ENCODE data around the gene GRPEL1.

DNA sequence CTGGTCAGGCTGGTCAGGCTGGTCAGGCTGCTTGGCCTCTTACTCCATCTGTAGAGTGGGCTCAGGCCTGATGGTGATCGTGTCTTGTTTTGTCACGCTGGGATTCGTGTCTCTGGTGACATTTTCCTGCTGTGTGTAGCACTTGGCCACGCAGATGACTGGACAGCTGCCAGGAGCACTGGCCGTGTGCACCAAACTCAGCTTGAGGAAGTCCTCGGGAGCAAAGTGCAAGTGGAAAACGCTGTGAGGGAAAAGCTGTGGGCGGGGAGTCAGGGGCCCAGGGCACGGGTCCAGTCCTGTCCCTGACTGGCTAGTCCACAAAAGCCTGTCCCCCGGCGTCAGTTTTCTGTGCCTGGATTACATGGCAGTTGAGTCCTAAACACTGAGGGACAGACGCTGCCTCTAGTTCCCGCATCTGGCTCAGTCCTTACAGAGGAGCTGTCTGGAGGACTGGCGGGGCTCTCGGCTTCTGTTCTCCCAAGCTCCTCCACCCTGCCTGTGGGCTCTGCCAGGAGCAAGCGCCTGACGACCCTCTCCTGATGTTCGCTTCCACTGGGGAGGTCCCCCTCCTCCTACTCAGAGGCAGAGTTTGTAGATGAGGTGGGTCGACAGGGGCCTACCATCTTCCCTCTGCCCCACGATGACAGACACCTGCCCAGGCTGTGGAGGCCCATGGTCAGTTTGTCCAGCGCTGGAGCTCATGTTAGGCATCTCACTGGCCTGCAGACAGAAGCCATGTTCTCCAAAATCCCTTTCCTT lies 35.9 kb upstream of the GRPEL1 start:
- TF ChIP-seq, protein P1, sequence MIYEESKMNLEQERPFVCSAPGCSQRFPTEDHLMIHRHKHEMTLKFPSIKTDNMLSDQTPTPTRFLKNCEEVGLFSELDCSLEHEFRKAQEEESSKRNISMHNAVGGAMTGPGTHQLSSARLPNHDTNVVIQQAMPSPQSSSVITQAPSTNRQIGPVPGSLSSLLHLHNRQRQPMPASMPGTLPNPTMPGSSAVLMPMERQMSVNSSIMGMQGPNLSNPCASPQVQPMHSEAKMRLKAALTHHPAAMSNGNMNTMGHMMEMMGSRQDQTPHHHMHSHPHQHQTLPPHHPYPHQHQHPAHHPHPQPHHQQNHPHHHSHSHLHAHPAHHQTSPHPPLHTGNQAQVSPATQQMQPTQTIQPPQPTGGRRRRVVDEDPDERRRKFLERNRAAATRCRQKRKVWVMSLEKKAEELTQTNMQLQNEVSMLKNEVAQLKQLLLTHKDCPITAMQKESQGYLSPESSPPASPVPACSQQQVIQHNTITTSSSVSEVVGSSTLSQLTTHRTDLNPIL (CRISPR knock-in tag; IDR thresholded peaks at IDR 0.05; ENCODE audit: low read depth), result no peak
- TF ChIP-seq GLIS3 (CRISPR knock-in tag; IDR thresholded peaks at IDR 0.05), result no peak

Measured in SK-N-SH treated with all-trans-retinoic acid at 6 μM for 48 hours (cell line).